K562 treated with DMSO at 1 percent for 24 hours (cell line): Measurements from ENCODE around the gene ECD. TPM values are rescaled to one million over a fixed set of nuclear protein-coding genes. Genes with fewer than 3 reads are reported as not detected.

ENCODE experiments used
- total RNA-seq: library from RNA; unstranded; fragments of 300-600 nt; gene quantifications from 2 replicates; pipeline ENCODE4 v1.2.3, GENCODE V29; 2022; ENCODE audit warnings: low read depth; ENCODE audit not compliant: insufficient read depth

The ECD gene
- 20.2 and 23.1 TPM in 2 replicates for total RNA-seq

GRCh38 chr10:73167783-73168464, at the start of gene ECD, which contains the start of gene FAM149B1:
Gene ECD (minus strand): TSS chr10:73168008. CDS start chr10:73163937, 4,071 bp downstream.
Gene FAM149B1 (plus strand): TSS chr10:73168119. CDS start chr10:73168340, 221 bp downstream.

GRCh38 chr10:73110345-73110849, 57.4 kb downstream of the ECD start, which contains the start of gene NUDT13:
Gene NUDT13 (plus strand): TSS chr10:73110455. CDS start chr10:73114366, 3,911 bp downstream.

GRCh38 chr10:73096449-73097304, 71.1 kb downstream of the ECD start, which contains the start of gene P4HA1:
Gene P4HA1 (minus strand): TSS chr10:73096866. CDS start chr10:73074883, 21,983 bp downstream.

Other genes starting within 250 kb of the ECD start
- gene PLA2G12B, start 213.2 kb downstream of the ECD start, total RNA-seq: not detected in 2 replicates
- 23.9 and 27.2 TPM in 2 replicates for gene P4HA1, start 71.1 kb downstream of the ECD start, total RNA-seq
- gene NUDT13, start 57.6 kb downstream of the ECD start, total RNA-seq: 2.0 and 3.7 TPM in 2 replicates
- gene FAM149B1, start 111 bp upstream of the ECD start, total RNA-seq: 12.7 and 16.2 TPM in 2 replicates
- gene DNAJC9, start 79.2 kb upstream of the ECD start, total RNA-seq: 71.1 and 74.8 TPM in 2 replicates
- 67.9 and 69.5 TPM in 2 replicates for gene MRPS16, start 84.6 kb upstream of the ECD start, total RNA-seq
- 3.0 and 3.3 TPM in 2 replicates for gene CFAP70, start 190.9 kb upstream of the ECD start, total RNA-seq
- 96.4 and 114 TPM in 2 replicates for gene ANXA7, start 246.1 kb upstream of the ECD start, total RNA-seq